Endothelial cell of hepatic sinusoid (primary cell): ENCODE measurements around the gene ACYP2.
"Not testable (repeated sequence)": the region's sequence is repeated elsewhere in the genome, so short reads cannot be mapped to it uniquely, and the experiment has no call there.

Experiments used
- in situ Hi-C: cut with HindIII; loops from 2 replicates; pipeline ENCODE4 v1.10.0; 2017; ENCODE audit warnings: low sequenced_read_pairs

ACYP2 gene

DNA sequence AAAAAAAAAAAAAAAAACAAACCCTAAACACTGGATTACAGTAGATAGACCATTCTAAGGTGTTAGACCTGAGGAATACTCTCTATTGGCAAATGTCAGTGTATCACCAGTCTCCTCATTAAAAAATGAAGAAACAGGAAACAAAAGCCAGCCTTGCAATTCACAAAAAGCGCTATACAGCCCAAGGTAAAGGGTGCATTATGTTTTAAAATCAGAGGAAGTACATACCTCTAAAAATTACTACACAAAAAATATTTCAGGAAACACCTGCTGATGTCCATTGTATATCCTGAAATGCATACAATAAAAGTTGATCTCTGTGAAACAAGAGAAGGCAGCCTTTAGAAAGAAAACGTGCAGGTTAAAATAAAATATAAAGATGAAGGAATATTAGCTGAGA lies 195.5 kb downstream of the ACYP2 start:
- in situ Hi-C loops = no loop called here

DNA sequence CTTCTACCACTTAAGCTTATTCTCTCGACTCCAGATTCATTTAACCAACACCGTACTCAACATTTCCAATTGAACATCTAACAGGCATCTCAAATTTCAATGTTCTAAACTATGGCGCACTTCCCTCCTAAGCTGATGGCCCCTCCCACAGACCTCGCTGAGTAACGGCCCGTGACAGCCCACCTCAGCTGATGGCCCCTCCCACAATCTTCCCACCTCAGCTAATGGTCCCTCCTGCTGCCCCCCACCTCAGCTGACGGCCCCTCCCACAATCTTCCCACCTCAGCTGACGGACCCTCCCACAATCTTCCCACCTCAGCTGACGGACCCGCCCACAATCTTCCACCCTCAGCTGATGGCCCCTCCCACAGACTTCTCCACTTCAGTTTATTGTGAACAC lies 197.7 kb downstream of the ACYP2 start:
- in situ Hi-C loops = no loop called here

DNA sequence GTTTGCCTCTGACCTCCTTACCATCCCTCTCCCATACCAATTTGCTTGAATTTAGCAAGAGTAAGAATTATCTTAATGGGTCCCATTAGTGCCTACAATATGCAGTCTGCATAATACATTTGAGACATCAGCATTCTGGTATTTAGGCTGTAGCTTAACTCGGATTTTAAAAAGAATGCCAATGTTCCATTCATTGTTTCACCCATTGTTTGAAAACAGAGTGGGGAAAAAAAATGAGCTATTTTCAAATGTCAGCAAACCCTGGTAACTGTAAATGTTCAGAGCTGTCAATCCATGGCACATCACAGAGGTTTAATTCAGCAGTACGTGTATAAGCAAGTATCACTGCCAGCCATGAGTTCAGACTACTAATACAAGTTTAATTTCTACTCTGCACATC lies 202.6 kb downstream of the ACYP2 start:
- in situ Hi-C loops = no loop called here

DNA sequence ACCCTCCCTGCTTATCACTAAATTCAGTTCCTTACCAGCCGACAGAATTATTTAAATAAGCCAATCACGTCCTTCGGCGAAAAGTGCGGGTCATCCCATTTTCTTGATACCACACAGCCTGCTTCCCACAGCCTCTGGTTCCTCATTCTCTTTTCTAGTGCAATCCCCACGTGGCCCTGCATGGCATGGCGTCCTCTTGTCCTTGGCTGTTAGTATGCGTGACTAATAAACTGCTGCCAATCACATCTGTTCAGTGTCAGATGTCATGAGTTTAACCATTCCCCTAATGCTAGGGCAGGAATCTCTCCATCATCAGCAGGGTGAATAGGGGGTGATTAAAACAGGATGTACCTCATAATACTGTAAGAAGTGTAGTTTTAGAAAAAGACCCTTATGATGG lies 203.4 kb downstream of the ACYP2 start:
- in situ Hi-C loops = no loop called here

DNA sequence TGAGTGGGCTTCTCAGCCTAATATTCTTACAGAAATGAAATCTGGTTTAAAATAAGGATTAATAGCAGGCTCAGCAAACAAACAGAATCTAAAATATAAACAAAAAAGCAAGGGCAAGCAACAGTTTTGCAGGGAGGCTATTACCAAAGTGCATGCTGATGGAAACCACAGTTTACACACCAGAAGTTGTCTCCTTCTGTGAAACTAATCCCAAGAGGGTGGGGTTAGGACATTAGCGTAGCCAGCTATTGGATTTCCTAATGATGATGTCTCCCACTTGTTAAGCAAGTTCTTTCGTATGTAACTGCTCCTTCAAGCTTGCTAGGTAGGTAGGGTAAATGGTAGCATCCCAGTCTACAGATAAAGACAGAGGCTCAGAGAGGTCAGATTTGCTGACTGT lies 205.6 kb downstream of the ACYP2 start:
- in situ Hi-C loops = no loop called here

DNA sequence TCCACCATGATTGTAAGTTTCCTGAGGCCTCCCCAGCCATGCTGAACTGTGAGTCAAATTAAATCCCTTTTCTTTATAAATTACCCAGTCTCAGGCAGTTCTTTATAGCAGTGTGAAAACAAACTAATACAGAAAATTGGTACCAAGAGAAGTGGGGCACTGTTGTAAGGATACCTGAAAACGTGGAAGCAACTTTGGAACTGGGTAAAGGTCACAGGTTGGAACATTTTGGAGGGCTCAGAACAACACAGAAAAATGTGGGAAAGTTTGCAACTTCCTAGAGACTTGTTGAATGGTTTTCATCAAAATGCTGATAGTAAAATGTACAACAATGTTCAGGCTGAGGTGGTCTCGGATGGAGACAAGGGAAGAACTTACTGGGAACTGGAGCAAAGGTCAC lies 209.1 kb downstream of the ACYP2 start:
- in situ Hi-C loops = not testable (repeated sequence)

DNA sequence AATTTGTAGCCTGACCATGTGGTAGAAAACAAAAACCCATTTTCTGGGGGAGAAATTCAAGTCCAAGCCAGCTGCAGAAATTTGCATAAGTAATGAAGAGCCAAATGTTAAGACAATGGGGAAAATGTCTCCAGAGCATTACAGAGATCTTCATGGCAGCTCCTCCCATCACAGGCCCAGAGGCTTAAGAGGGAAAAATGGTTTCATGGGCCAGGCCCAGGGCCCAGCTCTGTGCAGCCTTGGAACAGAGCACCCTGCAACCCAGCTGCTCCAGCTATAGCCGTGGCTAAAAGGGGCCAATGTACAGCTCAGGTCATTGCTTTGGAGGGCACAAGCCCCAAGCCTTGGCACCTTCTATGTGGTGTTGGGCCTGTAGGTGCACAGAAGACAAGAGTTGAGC lies 209.7 kb downstream of the ACYP2 start:
- in situ Hi-C loops = no loop called here

DNA sequence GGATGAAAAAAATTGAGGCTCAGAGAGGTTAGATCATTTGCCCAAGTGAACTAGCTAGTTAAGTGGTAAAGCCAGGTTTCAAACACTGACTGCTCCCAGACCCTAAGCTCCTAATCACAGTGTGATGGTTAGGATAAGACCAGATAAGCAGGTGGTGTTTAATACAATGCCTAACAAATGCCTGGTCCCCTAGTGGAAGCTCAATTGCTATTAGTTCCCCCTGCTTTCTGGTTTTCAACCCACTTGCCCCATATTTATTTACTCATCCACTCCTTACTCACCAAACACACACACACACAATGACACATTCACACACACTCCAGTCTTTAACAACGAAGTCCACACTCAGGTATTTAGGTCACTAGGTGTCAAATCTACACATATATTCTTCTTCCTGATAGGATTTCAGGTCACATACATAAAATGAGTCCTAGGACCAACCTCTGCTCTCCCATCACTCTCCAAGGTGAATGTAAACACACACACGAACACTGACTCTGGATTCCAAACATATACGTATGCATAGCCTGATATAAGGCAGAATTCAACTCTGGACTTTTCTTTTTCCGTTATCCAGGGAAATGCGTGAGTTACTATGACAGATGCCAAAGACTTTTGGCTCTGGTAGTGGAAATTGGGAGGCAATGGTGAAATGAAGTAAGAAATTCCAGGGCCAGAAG lies 214.2 kb downstream of the ACYP2 start:
- in situ Hi-C loops = no loop called here

DNA sequence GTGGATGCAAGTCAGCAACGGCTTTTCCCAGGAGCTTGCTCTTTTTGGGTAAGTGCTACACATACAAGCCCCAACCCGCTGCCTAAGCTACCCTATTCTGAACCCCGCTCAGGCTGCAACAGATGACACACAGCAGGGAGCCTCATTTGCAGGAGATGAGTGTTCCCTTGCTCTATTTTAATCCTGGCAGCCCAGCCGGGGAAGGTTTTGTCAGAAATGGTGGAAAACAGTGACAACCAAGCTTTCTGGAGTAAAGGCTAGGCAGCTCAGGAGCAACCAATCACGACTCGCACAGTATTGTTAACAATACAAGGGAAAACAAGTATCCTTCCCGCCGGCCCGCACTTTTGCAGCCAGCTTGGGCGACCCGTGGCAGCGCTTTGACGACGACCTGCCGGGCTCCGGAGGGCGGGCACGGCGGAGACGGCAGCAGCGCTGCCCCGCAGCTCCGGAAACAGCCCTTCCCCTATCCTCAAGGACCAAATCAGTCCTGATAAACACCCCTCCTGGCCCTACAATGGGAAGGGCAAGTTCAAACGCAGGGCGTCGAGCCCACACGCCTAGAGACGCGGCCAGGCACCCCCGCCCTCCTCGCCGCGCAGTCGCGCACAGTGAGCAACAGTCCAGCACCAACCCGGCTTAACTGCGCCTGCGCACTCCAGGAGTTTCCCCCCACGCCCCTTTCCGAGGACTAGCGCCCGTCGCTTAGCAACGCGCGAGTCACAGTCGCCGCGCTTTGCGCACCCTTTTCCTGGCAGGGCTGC lies 214.9 kb downstream of the ACYP2 start:
- in situ Hi-C loops = no loop called here

DNA sequence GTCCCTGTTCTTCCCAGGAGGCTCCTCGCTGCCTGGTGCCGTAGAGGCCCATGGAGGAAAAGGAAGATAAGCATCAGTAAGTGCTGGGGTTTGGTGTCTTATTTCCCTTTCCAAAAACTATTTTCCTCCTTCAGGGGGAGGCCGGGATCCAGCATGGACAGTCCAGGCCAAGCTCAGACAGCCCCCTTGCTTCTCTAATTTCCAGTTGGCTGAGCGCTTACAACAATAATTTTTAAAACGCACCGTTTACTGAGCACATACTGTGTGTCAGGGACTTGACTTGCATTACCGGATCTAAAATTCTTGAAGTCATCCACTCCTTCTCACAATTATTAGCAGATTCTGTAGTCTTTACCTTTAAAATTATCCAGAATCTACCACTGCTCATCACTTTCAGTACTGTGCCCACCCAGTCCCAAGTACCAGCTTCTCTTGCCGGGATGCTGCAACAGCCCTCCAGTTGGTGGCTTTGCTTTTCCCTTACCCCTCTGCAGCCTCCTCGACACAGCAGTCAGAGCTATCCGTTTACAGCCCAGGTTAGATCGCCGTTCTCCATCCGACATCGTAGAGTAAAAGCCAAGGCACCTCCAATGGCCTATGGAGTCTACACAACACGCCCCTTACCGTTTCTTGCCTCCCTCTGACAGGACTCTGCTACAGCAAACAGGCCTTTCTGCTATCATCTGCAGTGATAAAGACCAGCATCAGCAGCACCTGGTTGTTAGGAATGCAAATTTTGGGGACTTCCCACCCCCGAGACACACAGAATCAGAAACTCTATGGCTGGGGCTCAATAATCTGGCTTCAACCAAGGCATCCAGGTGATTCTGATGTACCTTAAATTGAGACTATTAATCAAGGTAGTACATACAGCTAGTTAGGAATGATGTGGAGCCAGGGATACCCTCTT lies 215.8 kb downstream of the ACYP2 start:
- in situ Hi-C loops = no loop called here

DNA sequence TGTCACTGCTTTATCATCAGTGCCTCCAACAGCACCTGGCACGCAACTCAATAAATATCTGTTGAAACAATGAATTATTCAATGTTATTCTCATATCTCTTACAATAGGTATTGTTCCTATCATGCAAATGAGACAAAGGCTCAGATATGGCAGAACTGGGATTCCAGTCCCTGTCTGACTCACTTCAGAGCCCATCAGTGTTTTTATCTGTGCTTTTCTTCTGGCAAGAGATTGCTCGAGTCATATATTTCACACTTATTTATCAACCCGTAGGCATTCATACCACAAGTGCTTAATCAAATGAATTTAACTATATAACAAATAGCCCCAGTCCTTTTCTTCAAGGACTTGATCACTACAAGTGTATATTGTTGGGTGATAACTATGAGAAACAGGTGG lies 217.0 kb downstream of the ACYP2 start:
- in situ Hi-C loops = no loop called here

DNA sequence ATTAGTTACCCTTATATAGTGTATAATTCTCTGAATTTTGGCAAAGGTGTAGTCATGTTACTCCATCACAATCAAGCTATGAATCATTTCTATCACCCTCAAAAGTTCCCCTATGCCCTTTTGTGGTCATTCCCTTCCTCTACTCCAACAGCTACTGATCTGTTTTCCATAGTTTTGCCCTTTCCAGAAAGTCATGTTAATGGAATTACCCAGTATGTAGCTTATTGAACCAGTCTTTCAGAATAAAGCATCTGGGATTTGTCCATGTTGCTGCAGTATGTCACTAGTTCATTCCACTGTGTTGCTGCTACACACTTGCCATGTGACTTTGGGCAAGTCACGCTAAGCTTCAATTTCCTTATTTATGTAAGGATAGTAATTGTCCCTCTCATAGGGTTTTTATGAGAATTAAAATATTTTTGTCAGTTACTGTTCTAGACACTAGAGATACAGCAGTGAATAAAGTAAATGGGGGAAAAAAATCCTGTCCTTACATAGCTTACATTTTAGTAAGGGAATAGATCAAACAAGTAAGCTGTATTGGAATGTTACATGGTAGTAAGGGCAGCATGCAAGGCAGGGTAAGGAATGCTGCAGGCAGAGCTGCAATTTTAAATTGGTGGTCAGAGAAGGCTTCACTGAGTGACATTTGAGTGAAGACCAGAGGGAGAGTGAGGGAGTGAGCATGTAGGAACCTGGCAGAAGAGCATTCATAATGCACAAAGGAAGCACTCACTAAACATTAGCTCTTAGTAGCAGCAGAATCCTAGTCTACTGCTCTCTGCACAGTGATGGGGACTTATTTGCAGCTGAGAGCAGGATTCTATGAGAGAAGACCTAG lies 220.9 kb downstream of the ACYP2 start:
- in situ Hi-C loops = no loop called here

DNA sequence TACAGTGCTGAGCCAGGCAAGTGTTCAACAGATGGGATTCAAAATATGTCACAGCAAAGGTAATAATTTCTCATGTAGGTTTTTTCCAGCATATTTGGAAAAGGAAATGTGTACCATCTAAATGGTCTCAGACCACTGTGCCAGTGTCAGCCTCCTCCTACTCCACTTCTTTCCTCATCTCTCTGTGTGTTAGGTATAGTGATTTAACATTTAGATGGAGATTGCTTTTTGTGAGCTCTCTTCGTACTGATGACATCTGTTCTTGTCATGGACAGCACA lies 221.5 kb downstream of the ACYP2 start:
- in situ Hi-C loops = no loop called here

DNA sequence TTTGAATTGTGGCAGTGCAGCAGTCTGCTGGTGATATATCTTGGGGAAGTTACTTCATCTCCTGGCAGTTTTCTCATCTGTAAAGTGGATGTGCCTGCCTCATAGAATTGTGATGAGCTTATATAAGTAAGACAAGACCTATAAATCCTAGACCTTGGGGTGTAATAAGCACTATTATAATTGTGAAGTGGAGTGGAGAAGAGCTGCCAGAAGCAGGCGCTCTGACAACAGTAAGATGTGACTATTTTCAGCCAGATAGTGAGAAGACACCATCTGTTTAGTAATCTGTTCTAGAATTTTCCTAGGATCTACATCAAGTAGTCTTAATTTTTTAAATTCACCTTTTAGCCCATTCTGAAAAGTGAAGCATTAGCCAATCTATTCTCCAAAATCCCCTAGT lies 226.2 kb downstream of the ACYP2 start:
- in situ Hi-C loops = no loop called here

DNA sequence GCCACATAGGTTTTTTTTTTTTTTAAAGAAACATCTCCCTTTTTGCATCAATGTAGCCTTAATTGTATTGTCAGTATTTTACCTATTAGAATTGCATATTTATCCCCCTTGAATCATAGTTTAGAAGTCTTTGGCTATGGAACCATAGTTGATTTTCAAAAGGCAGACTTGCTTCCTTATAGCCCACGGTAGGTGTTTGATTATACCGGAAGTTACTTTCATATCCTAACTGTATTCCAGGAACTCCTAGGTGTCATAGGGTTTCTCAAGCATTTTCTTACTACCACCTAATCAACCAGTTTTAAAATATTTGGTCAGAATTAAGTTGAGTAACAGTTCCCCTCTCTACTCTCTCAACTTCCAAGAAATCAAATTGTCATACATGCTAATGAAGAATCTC lies 227.2 kb downstream of the ACYP2 start:
- in situ Hi-C loops = no loop called here

DNA sequence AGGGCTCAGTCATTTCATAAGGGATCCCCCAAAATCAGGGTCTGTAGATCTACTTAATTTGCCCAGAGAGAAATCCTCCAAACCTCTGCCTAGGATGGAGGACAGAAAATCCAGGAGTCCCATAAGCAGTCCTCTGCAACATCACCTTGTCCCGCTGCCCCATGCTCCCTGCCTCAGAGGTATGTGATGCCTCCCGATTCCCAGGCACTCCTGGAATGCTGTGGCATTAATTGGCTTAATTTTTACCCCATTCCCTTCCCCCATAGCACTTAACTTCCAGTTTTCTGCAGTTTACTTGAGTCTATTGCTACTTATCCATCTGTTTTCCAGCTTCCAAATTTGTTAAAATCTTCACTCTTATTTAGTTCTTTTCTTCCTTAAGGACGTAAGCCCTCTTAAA lies 232.2 kb downstream of the ACYP2 start:
- in situ Hi-C loops = no loop called here

DNA sequence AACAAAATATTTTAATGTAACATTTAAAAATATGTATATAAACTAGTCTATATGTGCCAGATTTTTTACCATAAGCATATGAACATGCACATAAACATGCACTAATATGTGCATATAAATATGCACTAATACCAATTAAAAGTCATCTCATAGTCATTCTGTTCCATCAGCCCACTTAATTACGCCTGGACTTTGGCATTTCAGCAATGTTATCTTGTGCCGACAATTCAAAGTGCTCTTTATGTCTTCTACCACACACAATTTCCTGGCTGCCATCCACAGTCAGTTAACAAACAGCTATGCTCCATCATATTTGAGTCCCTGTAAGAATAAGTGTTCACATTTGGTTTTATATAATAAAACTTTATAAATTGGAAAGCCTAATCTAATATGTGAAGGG lies 233.2 kb downstream of the ACYP2 start:
- in situ Hi-C loops = no loop called here

DNA sequence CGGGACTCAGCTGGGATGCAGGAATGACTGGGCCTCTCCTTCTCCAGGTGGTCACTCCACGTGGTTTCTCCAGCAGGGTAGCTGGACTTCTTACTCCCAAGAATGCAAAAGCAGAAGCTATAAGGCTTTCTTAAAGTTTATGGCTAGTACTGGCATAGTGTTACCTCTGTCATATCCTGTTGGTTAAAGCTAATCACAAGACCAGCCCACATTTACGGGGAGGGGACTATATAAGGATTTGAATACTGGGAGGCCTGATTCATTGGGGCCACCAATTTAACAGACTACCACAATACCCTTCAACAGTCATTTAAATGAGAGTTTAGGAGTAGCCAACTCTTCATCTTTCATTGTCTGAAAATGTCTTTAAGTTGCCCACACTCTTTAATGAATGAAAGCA lies 235.0 kb downstream of the ACYP2 start:
- in situ Hi-C loops = no loop called here

DNA sequence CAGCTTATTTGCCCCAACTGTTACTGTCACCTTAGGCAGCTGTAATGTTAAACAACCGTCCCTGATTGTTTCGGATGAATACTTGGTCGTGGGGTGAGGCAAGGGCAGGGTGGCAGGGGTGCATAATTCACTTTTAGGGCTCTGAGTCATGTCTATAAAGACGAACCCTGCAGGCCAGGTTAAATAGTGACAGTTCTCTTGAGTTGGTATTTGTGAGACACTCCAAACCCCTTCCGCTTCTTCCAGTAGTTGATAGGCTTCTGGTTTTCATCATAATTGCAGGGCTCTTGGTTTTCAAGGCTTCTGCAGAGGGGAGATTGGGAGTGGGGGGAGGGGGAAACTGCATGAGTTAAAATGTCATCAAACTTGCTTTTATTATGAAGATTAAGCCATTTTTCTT lies 237.8 kb downstream of the ACYP2 start:
- in situ Hi-C loops = no loop called here
